Measurements from ENCODE around the gene RASSF9.

- TF ChIP-seq ZNF384 (IDR thresholded peaks at IDR 0.05) (no peak), SUZ12 (IDR thresholded peaks at IDR 0.05) (no peak), ELF4 (IDR thresholded peaks at IDR 0.05) (no peak)
Measured at GRCh38 chr12:85805654-85806053, 30.6 kb downstream of the RASSF9 start.
